HepG2 (cell line): ENCODE data around the gene PPP2R1B. TPM values are rescaled to one million over a fixed set of nuclear protein-coding genes. Genes with fewer than 3 reads are reported as not detected.

ENCODE experiments used
- ATAC-seq: fragments of 200-7000 bp; cut with Tn5 transposase; 3 replicates; pipeline ENCODE4 v1.9.1; 2020; ENCODE audit warnings: mild to moderate bottlenecking, moderate library complexity
- BruUV-seq: library from RNA; stranded (reverse); fragments of 400-500 nt; replicated peaks from 2 replicates; lab custom pipeline; 2021; lab: Mats Ljungman, UMichigan
- CTCF ChIA-PET: fragments of 300-600 bp; formaldehyde crosslinking; extraction: SDS; loops from one replicate; lab custom pipeline; 2021; ENCODE audit warnings: low total read pairs, inconsistent platforms, low intra/inter-chr PET ratio; lab: Yijun Ruan, JAX
- POLR2A ChIA-PET: fragments of 350-600 bp; sonication (Branson Sonifier 250); formaldehyde crosslinking; loops from one replicate; lab custom pipeline; 2020; ENCODE audit warnings: antibody characterized with exemption, inconsistent platforms; lab: Yijun Ruan, JAX
- DNase-seq: peaks from one replicate; pipeline ENCODE4 v3.0.0-alpha.2; 2015; ENCODE audit warnings: low spot score
- FAIRE-seq: peaks from 3 replicates; lab custom pipeline; 2011; peaks lifted over from hg19 to GRCh38; lab: Jason Lieb, UNC
- H2AFZ ChIP-seq: one replicate; pipeline ENCODE4 v1.6.1; 2011; ENCODE audit warnings: low read length, inconsistent platforms
- H3K27ac ChIP-seq: fragments of 300-600 bp; 3 replicates; pipeline ENCODE4 v1.8.0; 2011; ENCODE audit warnings: mixed run types, mild to moderate bottlenecking, mixed read lengths, low read length, inconsistent platforms; ENCODE audit not compliant: insufficient read depth; ENCODE audit errors: extremely low read length
- H3K27me3 ChIP-seq, 2 experiments: fragments of 200-600 bp in 1 of 2; 2 replicates in 1 of 2; 3 replicates in 1 of 2; pipeline versions ENCODE4 v1.6.0 to v1.8.0; 2011; ENCODE audit warnings: low read length in 2 of 2, mild to moderate bottlenecking in 2 of 2, moderate library complexity in 2 of 2, inconsistent platforms in 1 of 2; ENCODE audit not compliant: insufficient read depth in 2 of 2, control insufficient read depth in 1 of 2
- H3K36me3 ChIP-seq, 2 experiments: fragments of 200-600 bp in 1 of 2; replicated peaks in 1 of 2; 2 replicates in 1 of 2; 3 replicates in 1 of 2; pipeline versions ENCODE4 v1.5.1 to v1.8.0; 2011; ENCODE audit warnings: low read length in 2 of 2, inconsistent platforms in 1 of 2; ENCODE audit not compliant: insufficient read depth in 2 of 2, control insufficient read depth in 1 of 2
- H3K4me1 ChIP-seq: 2 replicates; pipeline ENCODE4 v1.5.1; 2012; ENCODE audit warnings: low read length, inconsistent platforms; ENCODE audit not compliant: insufficient read depth
- H3K4me2 ChIP-seq: 2 replicates; pipeline ENCODE4 v1.6.0; 2011; ENCODE audit warnings: low read depth, low read length, inconsistent platforms
- H3K4me3 ChIP-seq, 3 experiments: fragments of 200-600 bp in 1 of 3; sonication (generic), shearing (Covaris generic) in 1 of 3; replicated peaks in 1 of 3; 2 replicates each; pipeline ENCODE4 v1.5.1; 2011 to 2016; ENCODE audit warnings: low read length in 3 of 3, inconsistent platforms in 2 of 3, low read depth in 2 of 3, mild to moderate bottlenecking in 2 of 3, control low read depth in 1 of 3, mixed read lengths in 1 of 3; ENCODE audit not compliant: insufficient read depth in 1 of 3
- H3K79me2 ChIP-seq: one replicate; pipeline ENCODE4 v1.6.1; 2011; ENCODE audit warnings: low read length, inconsistent platforms; ENCODE audit not compliant: insufficient read depth
- H3K9ac ChIP-seq: 2 replicates; pipeline ENCODE4 v1.6.0; 2011; ENCODE audit warnings: mild to moderate bottlenecking, low read depth, low read length, inconsistent platforms; ENCODE audit not compliant: insufficient read depth
- H3K9me3 ChIP-seq: 2 replicates; pipeline ENCODE4 v1.5.1; 2012; ENCODE audit warnings: mild to moderate bottlenecking, low read length
- H4K20me1 ChIP-seq: 2 replicates; pipeline ENCODE4 v1.6.0; 2011; ENCODE audit warnings: inconsistent platforms, mild to moderate bottlenecking, low read length, moderate library complexity; ENCODE audit not compliant: insufficient read depth
- HDAC1 ChIP-seq: sonication (generic); formaldehyde crosslinking; IDR thresholded peaks from 2 replicates; pipeline ENCODE4 v1.5.1; 2020; ENCODE audit warnings: mild to moderate bottlenecking, missing genetic modification reagents
- KLF16 ChIP-seq, 2 experiments: sonication (generic) in 1 of 2; formaldehyde crosslinking in 1 of 2; IDR thresholded peaks; 2 replicates each; pipeline versions ENCODE4 v1.6.1 to v1.8.0; 2016 to 2023; ENCODE audit warnings: missing genetic modification reagents in 2 of 2, missing compliant biosample characterization in 1 of 2
- SMARCE1 ChIP-seq: fragments of 450-650 bp; IDR thresholded peaks from 2 replicates; pipeline ENCODE4 v1.6.1; 2017; ENCODE audit warnings: borderline replicate concordance
- ZNF530 ChIP-seq: sonication (generic); formaldehyde crosslinking; IDR thresholded peaks from 2 replicates; pipeline ENCODE4 v1.5.0; 2020; ENCODE audit warnings: low read depth, mild to moderate bottlenecking, missing genetic modification reagents
- WGBS: methylation state at CpG from one replicate; pipeline ENCODE4 v1.1.6; 2017; ENCODE audit warnings: low lambda C conversion rate; 5-methylcytosine and 5-hydroxymethylcytosine counted together
- in situ Hi-C: cut with HindIII; loops from 2 replicates; pipeline ENCODE4 v1.10.0; 2017; ENCODE audit warnings: low pct_unique_long_range_greater_than_20kb; ENCODE audit not compliant: extremely low pct_ligation_motif_present
- intact Hi-C: fragments of 100-400 bp; cut with micrococcal nuclease; formaldehyde crosslinking; loops from one replicate; pipeline ENCODE4 v1.10.0; 2022; ENCODE audit not compliant: unreplicated experiment
- polyA plus RNA-seq, 8 experiments: library from polyadenylated mRNA; depleted of rRNA in 3 of 8; stranded (reverse) in 7 of 8; unstranded in 1 of 8; fragments of >200 nt; fragmentation: Illumina TruSeq in 4 of 8; extraction: Trizol in 4 of 8; gene quantifications; 2 replicates each; pipeline versions ENCODE4 v1.2.1 to v1.2.3, GENCODE V29; 2011 to 2016; ENCODE audit warnings: low read depth in 4 of 8, missing spikeins in 1 of 8, mixed read lengths in 1 of 8; ENCODE audit not compliant: insufficient read depth in 1 of 8
- total RNA-seq, 5 experiments: library from RNA; depleted of rRNA; stranded (reverse); fragments of >200 nt; fragmentation: Illumina TruSeq; extraction: Trizol; gene quantifications; 2 replicates each; pipeline ENCODE4 v1.2.3, GENCODE V29; 2016; ENCODE audit warnings: low read depth in 1 of 5
- TF ChIP-seq, protein P1 (sequence below): sonication (generic); formaldehyde crosslinking; IDR thresholded peaks from 2 replicates; pipeline ENCODE4 v1.5.1; 2020; ENCODE audit warnings: missing genetic modification reagents, mild to moderate bottlenecking, borderline replicate concordance
- TF ChIP-seq, protein P2 (sequence below): sonication (generic); formaldehyde crosslinking; IDR thresholded peaks from 2 replicates; pipeline ENCODE4 v1.4.0; 2020; ENCODE audit warnings: missing genetic modification reagents, borderline replicate concordance

Gene PPP2R1B
- total and polyA plus RNA-seq, 2 of the 13 experiments (the other 11 are each of a cell fraction or from before 2014, with no cell fraction given) = 22.1 to 56.8 TPM

DNA sequence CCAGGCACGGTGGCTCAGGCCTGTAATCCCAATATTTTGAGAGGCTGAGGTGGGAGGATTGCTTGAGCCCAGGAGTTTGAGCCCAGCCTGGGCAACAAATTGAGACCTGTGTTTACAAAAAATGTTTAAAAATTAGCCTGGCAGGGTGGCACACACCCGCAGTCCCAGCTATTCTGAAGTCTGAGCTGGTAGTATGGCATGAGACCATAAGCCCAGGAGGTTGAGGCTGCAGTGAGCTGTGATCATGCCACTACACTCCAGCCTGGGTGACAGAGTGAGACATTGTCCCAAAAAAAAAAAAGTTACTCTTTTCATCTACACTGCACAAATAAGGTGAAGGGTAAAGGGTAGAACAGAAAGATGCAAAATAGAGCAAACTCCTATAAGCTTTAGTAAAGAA is 22.3 kb upstream of the PPP2R1B start:
- peaks cover 2% of the 10 kb centered on the region for H3K79me2 ChIP-seq
- in situ Hi-C loops = no loop called here
- no peak overlapping the region for H3K27ac ChIP-seq
- 89% methylated on average over 2 of the region's 2 CpGs for WGBS
- H3K9ac ChIP-seq = no peak overlapping the region
- no peaks in the 10 kb centered on the region for H3K9me3 ChIP-seq
- intact Hi-C loops = no loop called here
- CTCF ChIA-PET = no interaction called here
- FAIRE-seq = no peak
- no peak for TF ChIP-seq HDAC1
- TF ChIP-seq, protein P1, sequence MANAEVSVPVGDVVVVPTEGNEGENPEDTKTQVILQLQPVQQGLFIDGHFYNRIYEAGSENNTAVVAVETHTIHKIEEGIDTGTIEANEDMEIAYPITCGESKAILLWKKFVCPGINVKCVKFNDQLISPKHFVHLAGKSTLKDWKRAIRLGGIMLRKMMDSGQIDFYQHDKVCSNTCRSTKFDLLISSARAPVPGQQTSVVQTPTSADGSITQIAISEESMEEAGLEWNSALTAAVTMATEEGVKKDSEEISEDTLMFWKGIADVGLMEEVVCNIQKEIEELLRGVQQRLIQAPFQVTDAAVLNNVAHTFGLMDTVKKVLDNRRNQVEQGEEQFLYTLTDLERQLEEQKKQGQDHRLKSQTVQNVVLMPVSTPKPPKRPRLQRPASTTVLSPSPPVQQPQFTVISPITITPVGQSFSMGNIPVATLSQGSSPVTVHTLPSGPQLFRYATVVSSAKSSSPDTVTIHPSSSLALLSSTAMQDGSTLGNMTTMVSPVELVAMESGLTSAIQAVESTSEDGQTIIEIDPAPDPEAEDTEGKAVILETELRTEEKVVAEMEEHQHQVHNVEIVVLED (CRISPR knock-in tag) = no peak
- no peak for TF ChIP-seq ZNF530 (CRISPR knock-in tag)
- no peak for TF ChIP-seq SMARCE1
- TF ChIP-seq, protein P2, sequence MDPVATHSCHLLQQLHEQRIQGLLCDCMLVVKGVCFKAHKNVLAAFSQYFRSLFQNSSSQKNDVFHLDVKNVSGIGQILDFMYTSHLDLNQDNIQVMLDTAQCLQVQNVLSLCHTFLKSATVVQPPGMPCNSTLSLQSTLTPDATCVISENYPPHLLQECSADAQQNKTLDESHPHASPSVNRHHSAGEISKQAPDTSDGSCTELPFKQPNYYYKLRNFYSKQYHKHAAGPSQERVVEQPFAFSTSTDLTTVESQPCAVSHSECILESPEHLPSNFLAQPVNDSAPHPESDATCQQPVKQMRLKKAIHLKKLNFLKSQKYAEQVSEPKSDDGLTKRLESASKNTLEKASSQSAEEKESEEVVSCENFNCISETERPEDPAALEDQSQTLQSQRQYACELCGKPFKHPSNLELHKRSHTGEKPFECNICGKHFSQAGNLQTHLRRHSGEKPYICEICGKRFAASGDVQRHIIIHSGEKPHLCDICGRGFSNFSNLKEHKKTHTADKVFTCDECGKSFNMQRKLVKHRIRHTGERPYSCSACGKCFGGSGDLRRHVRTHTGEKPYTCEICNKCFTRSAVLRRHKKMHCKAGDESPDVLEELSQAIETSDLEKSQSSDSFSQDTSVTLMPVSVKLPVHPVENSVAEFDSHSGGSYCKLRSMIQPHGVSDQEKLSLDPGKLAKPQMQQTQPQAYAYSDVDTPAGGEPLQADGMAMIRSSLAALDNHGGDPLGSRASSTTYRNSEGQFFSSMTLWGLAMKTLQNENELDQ (CRISPR knock-in tag) = no peak
- no peak for TF ChIP-seq KLF16 (CRISPR knock-in tag; IDR thresholded peaks at IDR 0.05)
- TF ChIP-seq, all 625 proteins: peak for 0
- H3K4me2 ChIP-seq = no peak overlapping the region
- DNase-seq = no peak
- H3K27me3 ChIP-seq = no peaks in the 10 kb centered on the region
- H3K4me1 ChIP-seq = peaks cover 92% of the 10 kb centered on the region
- POLR2A ChIA-PET = interaction anchor here (2.6 to 3.1 kb wide), 2 partner anchors 10 to 22 kb away, joined by 12 to 32 read pairs; partner anchors contain the start of gene PPP2R1B
- H3K36me3 ChIP-seq = peaks cover 2 to 6% of the 10 kb centered on the region in 2 experiments; a peak in 2 of 5 replicates
- H4K20me1 ChIP-seq = no peaks in the 10 kb centered on the region
- H3K4me3 ChIP-seq = no peak overlapping the region
- BruUV-seq = no TSS peak
- H2AFZ ChIP-seq = no peak overlapping the region
- no peak for ATAC-seq
